Fibroblast of upper back skin (primary cell): ENCODE results near the gene HNRNPL.
"Not testable (repeated sequence)": the region's sequence is repeated elsewhere in the genome, so short reads cannot be mapped to it uniquely, and the experiment has no call there.

Experiments
- DNase-seq: peaks from one replicate; pipeline ENCODE4 v3.0.0-alpha.2; 2013

Gene HNRNPL

GRCh38 chr19:38843175-38843758 is 6.5 kb downstream of the HNRNPL start:
- no peak for DNase-seq

- no peak for DNase-seq
Measured at GRCh38 chr19:38842439-38843174, 7.2 kb downstream of the HNRNPL start.

- no peak for DNase-seq
Measured at GRCh38 chr19:38841787-38842438, 7.9 kb downstream of the HNRNPL start.

- no peak for DNase-seq
Measured at GRCh38 chr19:38841180-38841766, 8.5 kb downstream of the HNRNPL start.

- no peak for DNase-seq
Measured at GRCh38 chr19:38840583-38840968, 9.2 kb downstream of the HNRNPL start.

- no peak for DNase-seq
Measured at GRCh38 chr19:38839816-38840582, 9.8 kb downstream of the HNRNPL start.

- DNase-seq: no peak
Measured at GRCh38 chr19:38838986-38839761, 10.6 kb downstream of the HNRNPL start.

- DNase-seq: no peak
Measured at GRCh38 chr19:38838208-38838985, 11.4 kb downstream of the HNRNPL start.

GRCh38 chr19:38837656-38838121 is 12.1 kb downstream of the HNRNPL start:
- DNase-seq: no peak

- no peak for DNase-seq
Measured at GRCh38 chr19:38836983-38837626, 12.7 kb downstream of the HNRNPL start.

GRCh38 chr19:38836159-38836982 is 13.4 kb downstream of the HNRNPL start:
- no peak for DNase-seq

- DNase-seq: no peak
Measured at GRCh38 chr19:38834590-38834989, 15.2 kb downstream of the HNRNPL start.

- no peak for DNase-seq
Measured at GRCh38 chr19:38834104-38834490, 15.7 kb downstream of the HNRNPL start.

- no peak for DNase-seq
Measured at GRCh38 chr19:38833092-38833425, 16.7 kb downstream of the HNRNPL start.

GRCh38 chr19:38831142-38831605 is 18.6 kb downstream of the HNRNPL start:
- peak; percentile 90 for DNase-seq

GRCh38 chr19:38830039-38830733 is 19.6 kb downstream of the HNRNPL start:
- peak; percentile 8 for DNase-seq

- peak; percentile 35 for DNase-seq
Measured at GRCh38 chr19:38829203-38829602, 20.6 kb downstream of the HNRNPL start.

GRCh38 chr19:38826856-38827551 is 22.8 kb downstream of the HNRNPL start:
- DNase-seq: no peak

- not testable (repeated sequence) for DNase-seq
Measured at GRCh38 chr19:38825936-38826335, 23.9 kb downstream of the HNRNPL start.
